ENCODE results near the gene USP24. TPM values are rescaled to one million over a fixed set of nuclear protein-coding genes. Genes with fewer than 3 reads are reported as not detected.

USP24 gene
- total RNA-seq, 4 donors from 2014 or later, result 68.2 to 137 (median 96.1) TPM

DNA sequence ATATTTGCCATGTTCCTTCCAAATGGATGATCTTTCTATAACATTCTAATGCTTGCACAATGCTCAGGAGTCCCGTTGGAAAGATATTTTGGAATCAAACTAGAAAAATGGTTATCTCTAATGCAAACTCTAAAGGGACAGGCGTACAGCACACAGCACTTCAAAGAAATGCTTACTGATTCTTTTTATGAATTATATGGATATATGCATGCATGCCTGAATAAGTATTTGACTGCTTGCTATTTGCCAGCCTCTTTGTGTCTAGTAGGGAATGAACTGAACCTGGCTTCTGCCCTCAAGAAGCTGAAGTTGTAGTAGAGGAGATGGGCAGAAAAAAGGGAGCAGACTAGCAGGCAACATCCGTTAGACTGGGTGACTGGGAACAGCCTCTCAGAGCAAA is 127.7 kb downstream of the USP24 start:
- TF ChIP-seq, protein P1, sequence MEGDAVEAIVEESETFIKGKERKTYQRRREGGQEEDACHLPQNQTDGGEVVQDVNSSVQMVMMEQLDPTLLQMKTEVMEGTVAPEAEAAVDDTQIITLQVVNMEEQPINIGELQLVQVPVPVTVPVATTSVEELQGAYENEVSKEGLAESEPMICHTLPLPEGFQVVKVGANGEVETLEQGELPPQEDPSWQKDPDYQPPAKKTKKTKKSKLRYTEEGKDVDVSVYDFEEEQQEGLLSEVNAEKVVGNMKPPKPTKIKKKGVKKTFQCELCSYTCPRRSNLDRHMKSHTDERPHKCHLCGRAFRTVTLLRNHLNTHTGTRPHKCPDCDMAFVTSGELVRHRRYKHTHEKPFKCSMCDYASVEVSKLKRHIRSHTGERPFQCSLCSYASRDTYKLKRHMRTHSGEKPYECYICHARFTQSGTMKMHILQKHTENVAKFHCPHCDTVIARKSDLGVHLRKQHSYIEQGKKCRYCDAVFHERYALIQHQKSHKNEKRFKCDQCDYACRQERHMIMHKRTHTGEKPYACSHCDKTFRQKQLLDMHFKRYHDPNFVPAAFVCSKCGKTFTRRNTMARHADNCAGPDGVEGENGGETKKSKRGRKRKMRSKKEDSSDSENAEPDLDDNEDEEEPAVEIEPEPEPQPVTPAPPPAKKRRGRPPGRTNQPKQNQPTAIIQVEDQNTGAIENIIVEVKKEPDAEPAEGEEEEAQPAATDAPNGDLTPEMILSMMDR (IDR thresholded peaks at IDR 0.05; ENCODE audit: low read depth), result no peak

DNA sequence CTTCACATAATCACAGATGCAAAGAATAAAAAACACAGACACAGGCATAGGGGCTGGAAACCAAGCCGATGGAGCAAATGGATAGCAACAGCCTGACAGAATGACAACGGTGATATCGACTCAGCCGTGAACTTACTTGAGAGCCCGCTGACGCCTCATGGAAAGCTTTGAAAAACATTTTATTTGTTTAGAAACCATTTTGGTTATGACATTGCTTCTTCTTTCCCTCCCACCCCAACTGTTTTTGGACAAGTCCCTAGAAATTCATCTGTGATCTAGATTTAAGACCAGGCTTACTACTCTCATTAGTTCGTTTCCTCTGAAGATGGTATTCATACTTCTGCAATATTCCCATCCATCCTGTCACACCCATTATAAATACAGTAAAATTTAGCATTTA is 130.9 kb downstream of the USP24 start:
- TF ChIP-seq, protein P1 (IDR thresholded peaks at IDR 0.05; ENCODE audit: low read depth), result no peak

DNA sequence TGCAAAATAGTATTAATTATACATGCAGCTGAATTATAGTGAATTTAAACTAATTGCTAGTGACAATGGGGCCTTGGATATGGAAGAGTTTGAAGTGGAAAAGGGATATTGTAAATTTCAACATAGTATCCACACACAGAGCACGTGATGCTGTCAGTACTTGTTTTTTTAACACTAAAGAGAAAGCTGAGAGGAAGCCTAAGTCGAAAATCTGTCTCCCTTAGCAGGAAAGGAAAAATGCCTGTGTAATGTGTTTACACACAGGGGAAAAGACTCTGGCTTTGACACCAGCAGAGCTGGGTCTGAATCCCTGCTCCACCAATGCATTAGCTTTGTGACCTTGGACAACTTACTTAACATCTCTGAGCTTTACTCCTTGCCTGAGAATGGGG is 133.3 kb downstream of the USP24 start:
- TF ChIP-seq, protein P1 (IDR thresholded peaks at IDR 0.05; ENCODE audit: low read depth), result no peak

DNA sequence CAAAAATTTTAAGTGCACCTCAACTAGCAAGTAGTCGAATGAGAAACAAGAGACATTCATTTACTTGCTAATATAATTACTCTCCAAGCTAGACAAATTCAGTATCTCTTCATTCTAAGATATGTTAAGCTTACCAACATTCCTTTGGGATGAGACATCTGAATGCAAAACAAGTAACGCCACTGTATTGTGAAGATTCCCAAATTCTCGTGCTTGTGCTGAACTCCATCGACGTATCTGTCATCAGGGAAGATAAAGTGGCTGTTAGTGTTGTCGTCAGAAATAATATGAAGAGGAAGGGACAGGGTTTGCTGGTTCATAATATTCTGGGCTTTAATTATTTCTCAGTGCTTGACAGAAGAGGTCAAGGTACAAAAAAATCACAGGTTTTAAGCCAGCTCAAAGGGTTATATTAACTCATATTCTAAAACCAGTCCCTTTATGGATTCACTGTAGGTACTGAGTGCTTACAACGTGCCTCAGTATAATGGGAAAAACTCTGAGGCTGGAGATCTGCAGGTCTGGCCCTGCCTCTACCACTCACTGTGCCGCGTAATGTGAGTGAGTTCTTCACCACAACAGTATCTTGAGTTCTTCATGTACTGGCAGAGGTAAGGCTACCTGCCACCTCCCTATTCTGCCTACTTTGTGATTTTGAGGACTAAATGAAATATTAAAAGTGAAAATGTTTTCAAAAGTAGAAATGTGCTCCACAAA is 133.8 kb downstream of the USP24 start:
- TF ChIP-seq, protein P1 (IDR thresholded peaks at IDR 0.05; ENCODE audit: low read depth), result no peak

DNA sequence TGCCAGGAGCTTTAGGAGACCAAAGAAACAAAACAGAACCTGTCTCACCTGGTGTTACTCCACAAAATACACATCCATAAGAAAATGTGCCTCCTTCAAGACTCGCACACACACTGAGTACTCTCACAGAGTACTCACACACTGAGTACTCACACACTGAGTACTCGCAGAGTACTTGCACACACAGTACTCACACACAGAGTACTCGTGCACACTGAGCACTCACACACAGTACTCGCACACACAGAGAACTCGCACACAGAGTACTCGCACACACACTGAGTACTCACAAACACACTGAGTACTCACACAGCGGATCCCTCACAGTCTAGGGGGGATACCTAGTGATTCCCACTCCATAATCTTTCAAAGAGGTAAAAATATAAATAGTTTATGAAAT is 135.5 kb downstream of the USP24 start:
- TF ChIP-seq, protein P1 (IDR thresholded peaks at IDR 0.05; ENCODE audit: low read depth), result no peak

DNA sequence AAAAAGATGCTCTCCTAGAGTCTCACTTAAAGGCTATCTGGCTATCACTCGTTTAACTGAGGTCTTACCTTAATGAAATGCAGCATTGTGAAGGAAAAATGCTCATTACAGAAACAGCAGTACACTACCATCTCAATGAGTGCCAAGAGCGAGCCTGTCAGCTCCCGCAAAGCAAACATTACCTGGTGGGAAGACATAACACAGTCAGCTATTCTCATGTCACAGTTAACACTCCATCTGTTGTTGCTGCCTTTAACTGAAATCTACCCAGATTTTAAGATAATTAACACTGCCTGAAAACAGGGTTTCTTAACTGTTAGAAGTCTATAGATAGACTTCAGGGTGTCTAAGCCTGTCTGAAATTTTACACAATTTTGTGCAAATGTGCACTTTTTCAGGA is 136.7 kb downstream of the USP24 start:
- TF ChIP-seq, protein P1 (IDR thresholded peaks at IDR 0.05; ENCODE audit: low read depth), result no peak

DNA sequence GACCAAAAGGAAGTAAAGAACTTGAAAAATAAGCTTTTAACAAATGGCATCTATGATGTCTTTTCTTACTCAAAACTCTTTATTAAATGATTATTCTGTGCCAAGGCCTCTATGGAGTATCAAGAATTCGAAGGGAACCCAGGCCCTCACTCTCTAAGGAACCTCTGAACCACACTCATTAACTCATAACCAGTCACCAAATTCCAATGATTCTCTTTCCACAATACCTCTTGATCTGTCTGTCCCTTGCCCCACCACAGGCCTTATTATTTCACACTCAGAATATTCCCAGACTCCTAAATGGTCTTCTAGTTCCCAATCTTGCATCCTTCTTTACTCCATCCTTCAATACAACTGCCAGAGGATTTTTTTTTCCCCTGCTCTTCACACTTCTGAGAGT is 138.8 kb downstream of the USP24 start:
- TF ChIP-seq, protein P1 (IDR thresholded peaks at IDR 0.05; ENCODE audit: low read depth), result no peak

Data from subcutaneous adipose tissue (tissue), 4 donors.